Measurements from ENCODE around the gene PHACTR2. TPM values are rescaled to one million over a fixed set of nuclear protein-coding genes. Genes with fewer than 3 reads are reported as not detected.

The PHACTR2 gene
- total RNA-seq, 1 experiment from 2014 or later, result 27.6 TPM

GRCh38 chr6:143755301-143755744, 77.6 kb downstream of the PHACTR2 start:
- ChIA-PET CTCF (no interaction called here), POLR2A (no interaction called here), RAD21 (ENCODE audit: low non-redundant PET in 1 of 2, low total read pairs in 2 of 2, uncharacterized antibody in 2 of 2, unreplicated experiment in 2 of 2) (no interaction called here)
- ATAC-seq (peak; percentile 44; the same call in 1 of the 2 replicates), DNase-seq (ENCODE audit: low read depth, low spot score) (no peak)
- no peaks in the 10 kb centered on the region for H4K20me1 ChIP-seq (ENCODE audit: insufficient read depth)
- no peaks in the 10 kb centered on the region for H3K79me2 ChIP-seq (ENCODE audit: insufficient read depth, low read length)
- peaks cover 0 to 5% of the 10 kb centered on the region in 2 experiments; a peak in 1 of 4 replicates for H3K4me1 ChIP-seq (ENCODE audit: control insufficient read depth in 1 of 2, insufficient read depth in 2 of 2, low read length in 2 of 2)
- no peak overlapping the region for H3K9ac ChIP-seq (ENCODE audit: low read length)
- no peak overlapping the region for H2AFZ ChIP-seq (ENCODE audit: low read depth, low read length, poor library complexity, severe bottlenecking)
- H3K27ac ChIP-seq (ENCODE audit: low read depth, low read length), result no peak overlapping the region
- no peak overlapping the region for H3K4me3 ChIP-seq (replicated peaks in 1 of 2; ENCODE audit: low read depth in 1 of 2, low read length in 2 of 2)
- no peaks in the 10 kb centered on the region for H3K9me2 ChIP-seq (ENCODE audit: insufficient read depth)
- no TSS peak for BruUV-seq (replicated peaks)
- TF ChIP-seq CTCF (IDR thresholded peaks at IDR 0.05 in 2 of 3, conservative IDR thresholded peaks at IDR 0.05 in 1 of 3; ENCODE audit: borderline replicate concordance in 1 of 3, insufficient read depth in 1 of 3, low read depth in 2 of 3, low read length in 2 of 3) (no peak), REST (IDR thresholded peaks at IDR 0.05; ENCODE audit: low read depth) (no peak), POLR2A (IDR thresholded peaks at IDR 0.05; ENCODE audit: borderline replicate concordance, extremely low read depth, insufficient read depth, insufficient read length) (no peak), TCF7L2 (IDR thresholded peaks at IDR 0.05; ENCODE audit: borderline replicate concordance, extremely low read depth, insufficient read depth, insufficient read length) (peak; percentile 74)
- H3K27me3 ChIP-seq (ENCODE audit: insufficient read depth, low read length), result no peaks in the 10 kb centered on the region
- H3K9me3 ChIP-seq (ENCODE audit: control insufficient read depth in 1 of 2, insufficient read depth in 1 of 2, low read depth in 1 of 2, low read length in 2 of 2), result no peaks in the 10 kb centered on the region
- no peak overlapping the region for H3K4me2 ChIP-seq (ENCODE audit: low read length)
- H3K36me3 ChIP-seq (ENCODE audit: control insufficient read depth in 1 of 2, insufficient read depth in 2 of 2, low read length in 2 of 2), result no peaks in the 10 kb centered on the region
- intact Hi-C loops (cut with micrococcal nuclease), result no loop called here
